ENCODE data around the gene CST6. TPM values are rescaled to one million over a fixed set of nuclear protein-coding genes. Genes with fewer than 3 reads are reported as not detected.

CST6 gene
- total RNA-seq (10 to 100 TPM; 20.3 to 46.5 TPM), polyA plus RNA-seq (ENCODE audit: insufficient read length in 6 of 6) (1 to 10 TPM in 1 of 6 donors, under 1 TPM in 5; 0.18 to 1.3 (median 0.46) TPM)
- long read RNA-seq, donor 1, transcript CST6-201 (3 exons, 759 nt) = major isoform, 5 of 5 reads
- long read RNA-seq, donor 1, partial matches to known transcripts = 0 of 5 reads
- long read RNA-seq, donor 1, other reads (novel, unspliced or antisense) = 0 of 5 reads
- long read RNA-seq, donor 2 = 0 reads
- long read RNA-seq, donor 3, partial matches to known transcripts = 0 of 1 reads
- long read RNA-seq, donor 3, other reads (novel, unspliced or antisense) = 0 of 1 reads
- long read RNA-seq, donor 4, transcript CST6-201 (3 exons, 759 nt) = major isoform, 113 of 113 reads
- long read RNA-seq, donor 4, partial matches to known transcripts = 0 of 113 reads
- long read RNA-seq, donor 4, other reads (novel, unspliced or antisense) = 0 of 113 reads
- long read RNA-seq, donor 5, transcript CST6-201 (3 exons, 759 nt) = major isoform, 5 of 5 reads
- long read RNA-seq, donor 5, partial matches to known transcripts = 0 of 5 reads
- long read RNA-seq, donor 5, other reads (novel, unspliced or antisense) = 0 of 5 reads
- long read RNA-seq, donor 6, partial matches to known transcripts = 0 of 1 reads
- long read RNA-seq, donor 6, other reads (novel, unspliced or antisense) = 0 of 1 reads
- long read RNA-seq, donor 7 = 0 reads
- long read RNA-seq, donor 8 = 0 reads
- long read RNA-seq, donor 9 = 0 reads
- long read RNA-seq, donor 10, transcript CST6-201 (3 exons, 759 nt) = major isoform, 33 of 33 reads
- long read RNA-seq, donor 10, partial matches to known transcripts = 0 of 33 reads
- long read RNA-seq, donor 10, other reads (novel, unspliced or antisense) = 0 of 33 reads
- long read RNA-seq, donor 11 = 0 reads
- long read RNA-seq, donor 12, partial matches to known transcripts = 0 of 1 reads
- long read RNA-seq, donor 12, other reads (novel, unspliced or antisense) = 0 of 1 reads

- Histone ChIP-seq H3K4me3 (peak within 1 kb of the TSS; percentile 2 to 19), H3K27ac (peak within 1 kb of the TSS; percentile 63 to 70), H3K36me3 (no peaks in the 10 kb centered on the region), H3K9me3 (no peaks in the 10 kb centered on the region), H3K27me3 (peaks cover 10 to 40% of the 10 kb centered on the region in 2 donors), H3K4me1 (peaks cover 0 to 18% of the 10 kb centered on the region in 2 donors)
- intact Hi-C loops (cut with DNase I) = no loop called here
- TF ChIP-seq CTCF (IDR thresholded peaks at IDR 0.05) = no peak
- ATAC-seq = peak; percentile 18
- DNase-seq = peak in 1 of 4 donors; percentile 82
These were observed at the start of gene CST6 for GRCh38 chr11:66011785-66012303. CST6 (plus strand) TSS chr11:66012008; CDS start chr11:66012045, 37 bp downstream.

- ATAC-seq = no peak
- peak overlapping the region; percentile 81 to 95 for H3K27ac ChIP-seq
- TF ChIP-seq CTCF (IDR thresholded peaks at IDR 0.05) = no peak
These were observed 49.7 kb upstream of the CST6 start for GRCh38 chr11:65962141-65962564.

GRCh38 chr11:65964906-65965305 lies 46.9 kb upstream of the CST6 start:
- Histone ChIP-seq H3K36me3 (peaks cover 0 to 66% of the 10 kb centered on the region in 2 donors), H3K27ac (no peak overlapping the region), H3K4me3 (no peak overlapping the region), H3K27me3 (no peaks in the 10 kb centered on the region), H3K9me3 (no peaks in the 10 kb centered on the region), H3K4me1 (peaks cover 19 to 47% of the 10 kb centered on the region in 2 donors)
- ATAC-seq (no peak), DNase-seq (no peak)
- no peak for TF ChIP-seq CTCF (IDR thresholded peaks at IDR 0.05)
- intact Hi-C loops (cut with DNase I) = no loop called here

More at GRCh38 chr11:65962141-65962564, 49.7 kb upstream of the CST6 start:
- H3K9me3 ChIP-seq = no peaks in the 10 kb centered on the region
- H3K36me3 ChIP-seq = peaks cover 0 to 38% of the 10 kb centered on the region in 2 donors
- no peaks in the 10 kb centered on the region for H3K27me3 ChIP-seq
- DNase-seq = no peak
- peak overlapping the region; percentile 84 to 95 for H3K4me3 ChIP-seq
- H3K4me1 ChIP-seq = peaks cover 15 to 28% of the 10 kb centered on the region in 2 donors
- intact Hi-C loops (cut with DNase I) = no loop called here

GRCh38 chr11:65965986-65966762 lies 45.6 kb upstream of the CST6 start:
- Histone ChIP-seq H3K4me1 (peaks cover 19 to 49% of the 10 kb centered on the region in 2 donors), H3K36me3 (peaks cover 0 to 73% of the 10 kb centered on the region in 2 donors), H3K9me3 (no peaks in the 10 kb centered on the region), H3K27me3 (no peaks in the 10 kb centered on the region), H3K27ac (no peak overlapping the region), H3K4me3 (no peak overlapping the region)
- ATAC-seq (no peak), DNase-seq (no peak)
- TF ChIP-seq CTCF (IDR thresholded peaks at IDR 0.05) = no peak
- intact Hi-C loops (cut with DNase I) = no loop called here

Data from left lung (tissue), 14 donors.